Measurements from ENCODE around the gene NPAT.

The NPAT gene

GRCh38 chr11:108222574-108223347 is at the start of gene NPAT, which contains the start of gene ATM:
TSS of gene NPAT (minus strand) at chr11:108222638. CDS start at chr11:108222536, 102 bp downstream.
TSS of gene ATM (plus strand) at chr11:108223067. CDS start at chr11:108227625, 4,558 bp downstream.
- peaks cover 48% of the 10 kb centered on the region for H3K4me1 Mint-ChIP-seq (ENCODE audit: low read depth)
- no peak within 1 kb of the TSS for H3K27ac Mint-ChIP-seq
- peaks cover 18% of the 10 kb centered on the region for H3K36me3 Mint-ChIP-seq (ENCODE audit: low read depth)
- H3K9me3 Mint-ChIP-seq: no peaks in the 10 kb centered on the region
- no peaks in the 10 kb centered on the region for H3K27me3 Mint-ChIP-seq (ENCODE audit: low read depth)
- no peak within 1 kb of the TSS for H3K4me3 Mint-ChIP-seq

GRCh38 chr11:108269583-108269982 is 47.1 kb upstream of the NPAT start:
- no peak overlapping the region for H3K27ac Mint-ChIP-seq
- peaks cover 41% of the 10 kb centered on the region for H3K36me3 Mint-ChIP-seq (ENCODE audit: low read depth)
- no peak overlapping the region for H3K4me3 Mint-ChIP-seq
- H3K4me1 Mint-ChIP-seq (ENCODE audit: low read depth): peaks cover 7% of the 10 kb centered on the region
- H3K27me3 Mint-ChIP-seq (ENCODE audit: low read depth): no peaks in the 10 kb centered on the region
- peaks cover 7% of the 10 kb centered on the region for H3K9me3 Mint-ChIP-seq

GRCh38 chr11:108253176-108253575 is 30.7 kb upstream of the NPAT start:
- Mint-ChIP-seq H3K9me3 (no peaks in the 10 kb centered on the region), H3K27ac (no peak overlapping the region), H3K36me3 (ENCODE audit: low read depth) (peaks cover 40% of the 10 kb centered on the region), H3K4me1 (ENCODE audit: low read depth) (peaks cover 7% of the 10 kb centered on the region), H3K4me3 (no peak overlapping the region), H3K27me3 (ENCODE audit: low read depth) (no peaks in the 10 kb centered on the region)

GRCh38 chr11:108246885-108247284 is 24.4 kb upstream of the NPAT start:
- Mint-ChIP-seq H3K27ac (no peak overlapping the region), H3K36me3 (ENCODE audit: low read depth) (peaks cover 40% of the 10 kb centered on the region), H3K27me3 (ENCODE audit: low read depth) (no peaks in the 10 kb centered on the region), H3K9me3 (no peaks in the 10 kb centered on the region), H3K4me1 (ENCODE audit: low read depth) (peaks cover 9% of the 10 kb centered on the region), H3K4me3 (no peak overlapping the region)

GRCh38 chr11:108246308-108246707 is 23.9 kb upstream of the NPAT start:
- Mint-ChIP-seq H3K27me3 (ENCODE audit: low read depth) (no peaks in the 10 kb centered on the region), H3K4me3 (no peak overlapping the region), H3K9me3 (no peaks in the 10 kb centered on the region), H3K27ac (no peak overlapping the region), H3K36me3 (ENCODE audit: low read depth) (peaks cover 36% of the 10 kb centered on the region), H3K4me1 (ENCODE audit: low read depth) (peaks cover 11% of the 10 kb centered on the region)

GRCh38 chr11:108242422-108242821 is 20.0 kb upstream of the NPAT start:
- no peak overlapping the region for H3K4me3 Mint-ChIP-seq
- H3K9me3 Mint-ChIP-seq: no peaks in the 10 kb centered on the region
- no peaks in the 10 kb centered on the region for H3K27me3 Mint-ChIP-seq (ENCODE audit: low read depth)
- H3K27ac Mint-ChIP-seq: no peak overlapping the region
- H3K36me3 Mint-ChIP-seq (ENCODE audit: low read depth): peaks cover 44% of the 10 kb centered on the region
- peaks cover 27% of the 10 kb centered on the region for H3K4me1 Mint-ChIP-seq (ENCODE audit: low read depth)

- H3K4me3 Mint-ChIP-seq: no peak overlapping the region
- no peaks in the 10 kb centered on the region for H3K9me3 Mint-ChIP-seq
- peaks cover 35% of the 10 kb centered on the region for H3K4me1 Mint-ChIP-seq (ENCODE audit: low read depth)
- H3K27ac Mint-ChIP-seq: no peak overlapping the region
- peaks cover 43% of the 10 kb centered on the region for H3K36me3 Mint-ChIP-seq (ENCODE audit: low read depth)
- no peaks in the 10 kb centered on the region for H3K27me3 Mint-ChIP-seq (ENCODE audit: low read depth)
Observed at GRCh38 chr11:108241330-108242037, 19.0 kb upstream of the NPAT start.

GRCh38 chr11:108239076-108239475 is 16.6 kb upstream of the NPAT start:
- Mint-ChIP-seq H3K36me3 (ENCODE audit: low read depth) (peaks cover 42% of the 10 kb centered on the region), H3K4me1 (ENCODE audit: low read depth) (peaks cover 44% of the 10 kb centered on the region), H3K27ac (no peak overlapping the region), H3K4me3 (peak overlapping the region; percentile 14), H3K27me3 (ENCODE audit: low read depth) (no peaks in the 10 kb centered on the region), H3K9me3 (no peaks in the 10 kb centered on the region)

GRCh38 chr11:108237058-108237481 is 14.6 kb upstream of the NPAT start:
- peaks cover 45% of the 10 kb centered on the region for H3K4me1 Mint-ChIP-seq (ENCODE audit: low read depth)
- H3K36me3 Mint-ChIP-seq (ENCODE audit: low read depth): peaks cover 51% of the 10 kb centered on the region

GRCh38 chr11:108235633-108236032 is 13.2 kb upstream of the NPAT start:
- Mint-ChIP-seq H3K36me3 (ENCODE audit: low read depth) (peaks cover 58% of the 10 kb centered on the region), H3K27ac (peak overlapping the region; percentile 85), H3K9me3 (no peaks in the 10 kb centered on the region), H3K27me3 (ENCODE audit: low read depth) (no peaks in the 10 kb centered on the region), H3K4me3 (peak overlapping the region; percentile 70), H3K4me1 (ENCODE audit: low read depth) (peaks cover 40% of the 10 kb centered on the region)

More at GRCh38 chr11:108237058-108237481, 14.6 kb upstream of the NPAT start:
- Mint-ChIP-seq H3K9me3 (no peaks in the 10 kb centered on the region), H3K4me3 (peak overlapping the region; percentile 70), H3K27me3 (ENCODE audit: low read depth) (no peaks in the 10 kb centered on the region), H3K27ac (peak overlapping the region; percentile 85)

GRCh38 chr11:108235192-108235591 is 12.8 kb upstream of the NPAT start:
- H3K9me3 Mint-ChIP-seq: no peaks in the 10 kb centered on the region
- peaks cover 58% of the 10 kb centered on the region for H3K36me3 Mint-ChIP-seq (ENCODE audit: low read depth)
- no peak overlapping the region for H3K27ac Mint-ChIP-seq
- peaks cover 38% of the 10 kb centered on the region for H3K4me1 Mint-ChIP-seq (ENCODE audit: low read depth)
- H3K4me3 Mint-ChIP-seq: no peak overlapping the region
- no peaks in the 10 kb centered on the region for H3K27me3 Mint-ChIP-seq (ENCODE audit: low read depth)

- peaks cover 54% of the 10 kb centered on the region for H3K36me3 Mint-ChIP-seq (ENCODE audit: low read depth)
- H3K27me3 Mint-ChIP-seq (ENCODE audit: low read depth): no peaks in the 10 kb centered on the region
- H3K27ac Mint-ChIP-seq: no peak overlapping the region
- H3K4me1 Mint-ChIP-seq (ENCODE audit: low read depth): peaks cover 29% of the 10 kb centered on the region
- H3K9me3 Mint-ChIP-seq: no peaks in the 10 kb centered on the region
- H3K4me3 Mint-ChIP-seq: no peak overlapping the region
Observed at GRCh38 chr11:108233277-108233945, 11.0 kb upstream of the NPAT start.

GRCh38 chr11:108228251-108228650 is 5.8 kb upstream of the NPAT start:
- Mint-ChIP-seq H3K36me3 (ENCODE audit: low read depth) (peaks cover 32% of the 10 kb centered on the region), H3K9me3 (no peaks in the 10 kb centered on the region), H3K4me3 (no peak overlapping the region), H3K27ac (no peak overlapping the region), H3K27me3 (ENCODE audit: low read depth) (no peaks in the 10 kb centered on the region), H3K4me1 (ENCODE audit: low read depth) (peaks cover 29% of the 10 kb centered on the region)

GRCh38 chr11:108226036-108226435 is 3.6 kb upstream of the NPAT start:
- Mint-ChIP-seq H3K36me3 (ENCODE audit: low read depth) (peaks cover 20% of the 10 kb centered on the region), H3K9me3 (no peaks in the 10 kb centered on the region), H3K4me3 (peak overlapping the region; percentile 80), H3K4me1 (ENCODE audit: low read depth) (peaks cover 27% of the 10 kb centered on the region), H3K27me3 (ENCODE audit: low read depth) (no peaks in the 10 kb centered on the region), H3K27ac (peak overlapping the region; percentile 84)

Measured in T-helper 1 cell treated with Interleukin-12 subunit alpha and Interleukin-12 subunit beta and Interleukin-4 antibody, amounts not matched to agents 30 μg/mL and 1 μg/mL, for 36 hours (primary cell).